Aorta (tissue), 5 donors: Measurements from ENCODE around the gene RNF103. TPM values are rescaled to one million over a fixed set of nuclear protein-coding genes. Genes with fewer than 3 reads are reported as not detected.

ENCODE experiments used
- ATAC-seq: fragments of 200-7000 bp; cut with Tn5 transposase; one replicate; pipeline ENCODE4 v1.9.1; 2022; ENCODE audit warnings: moderate library complexity; ENCODE audit not compliant: low FRiP score
- DNase-seq, 2 donors: peaks; one replicate each; pipeline ENCODE4 v3.0.0-alpha.2; 2020
- H3K27ac ChIP-seq, 2 donors: one replicate each; pipeline ENCODE4 v1.5.1; 2013; ENCODE audit warnings: low read length in 2 of 2, mild to moderate bottlenecking in 2 of 2, moderate library complexity in 2 of 2, control low read depth in 1 of 2, inconsistent platforms in 1 of 2, low read depth in 1 of 2
- H3K27me3 ChIP-seq, 2 donors: one replicate each; pipeline ENCODE4 v1.6.1; 2013; ENCODE audit warnings: control low read depth in 1 of 2, low read length in 1 of 2, mild to moderate bottlenecking in 1 of 2, moderate library complexity in 1 of 2; ENCODE audit not compliant: insufficient read depth in 2 of 2, control insufficient read depth in 1 of 2
- H3K36me3 ChIP-seq, 2 donors: one replicate each; pipeline ENCODE4 v1.6.1; 2013; ENCODE audit warnings: control low read depth in 1 of 2, low read length in 1 of 2, mild to moderate bottlenecking in 1 of 2; ENCODE audit not compliant: insufficient read depth in 2 of 2, control insufficient read depth in 1 of 2
- H3K4me1 ChIP-seq, 2 donors: one replicate each; pipeline ENCODE4 v1.6.1; 2013; ENCODE audit warnings: low read length in 2 of 2, control low read depth in 1 of 2, mild to moderate bottlenecking in 1 of 2, moderate library complexity in 1 of 2; ENCODE audit not compliant: insufficient read depth in 2 of 2, control insufficient read depth in 1 of 2
- H3K4me3 ChIP-seq, 2 donors: one replicate each; pipeline ENCODE4 v1.5.1; 2013; ENCODE audit warnings: low read length in 2 of 2, control low read depth in 1 of 2, mild to moderate bottlenecking in 1 of 2
- H3K9me3 ChIP-seq: one replicate; pipeline ENCODE4 v1.6.1; 2013; ENCODE audit warnings: mild to moderate bottlenecking, low read length; ENCODE audit not compliant: control insufficient read depth
- WGBS, 2 donors: extraction: QIAGEN DNeasy Blood & Tissue Kit; methylation state at CpG; one replicate each; pipeline ENCODE4 v1.1.7; 2013; 5-methylcytosine and 5-hydroxymethylcytosine counted together
- intact Hi-C, 2 donors: fragments of 100-400 bp; cut with DNase I; formaldehyde crosslinking; loops; one replicate each; pipeline versions ENCODE4 v1.14.2 to v1.15.0; 2022
- polyA plus RNA-seq, 2 donors: library from polyadenylated mRNA; stranded (reverse); fragments of 200-250 nt; gene quantifications; one replicate each; pipeline ENCODE4 v1.2.3, GENCODE V29; 2013
- total RNA-seq, 2 donors: library from RNA; stranded (reverse); fragmentation: NEBNext Ultra II Directional; extraction: Animal tissue kit (Norgen Biotek cat#: 25700); gene quantifications; one replicate each; pipeline ENCODE4 v1.2.1, GENCODE V29; 2021
- donor health status: healthy with polysubstance abuse.
- donor health status: Bipolar disorder and iron deficiency.
- donor health status: DM: no; HTN: no; CAD: no.
- donor health status: DM: no; HTN: no; CAD: no.
- donor health status: DM: yes; HTN: yes; CAD: no.

RNF103 gene
- total and polyA plus RNA-seq, 4 donors, result 11.4 to 31.0 (median 28.3) TPM

DNA sequence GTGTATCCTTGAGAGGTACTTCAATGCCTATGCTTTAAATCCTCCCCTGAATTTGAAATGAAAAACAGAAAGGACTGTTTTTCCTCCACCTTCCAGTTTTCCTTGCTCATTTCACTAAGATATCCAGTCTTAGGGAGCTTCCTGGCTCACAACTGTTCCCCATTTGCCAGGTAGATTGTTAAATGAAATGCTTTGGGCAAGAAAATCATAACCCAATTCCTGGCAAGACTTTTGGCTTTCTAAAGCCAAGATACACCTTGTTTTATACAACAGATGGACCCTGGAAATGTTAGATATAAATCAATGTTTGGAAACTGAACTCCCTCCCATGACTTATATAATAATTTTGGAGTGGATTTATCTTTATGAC lies 56.9 kb downstream of the RNF103 start:
- Histone ChIP-seq H3K4me3 (no peak overlapping the region), H3K27me3 (no peaks in the 10 kb centered on the region), H3K27ac (no peak overlapping the region), H3K9me3 (no peaks in the 10 kb centered on the region), H3K36me3 (peaks cover 0 to 1% of the 10 kb centered on the region in 2 donors), H3K4me1 (no peaks in the 10 kb centered on the region)
- DNase-seq (no peak), ATAC-seq (no peak)
- intact Hi-C loops, result loop anchor here in 1 of 2 donors (10.0 kb wide), 1 partner anchor 342 kb away; no protein-coding TSS in a partner anchor

DNA sequence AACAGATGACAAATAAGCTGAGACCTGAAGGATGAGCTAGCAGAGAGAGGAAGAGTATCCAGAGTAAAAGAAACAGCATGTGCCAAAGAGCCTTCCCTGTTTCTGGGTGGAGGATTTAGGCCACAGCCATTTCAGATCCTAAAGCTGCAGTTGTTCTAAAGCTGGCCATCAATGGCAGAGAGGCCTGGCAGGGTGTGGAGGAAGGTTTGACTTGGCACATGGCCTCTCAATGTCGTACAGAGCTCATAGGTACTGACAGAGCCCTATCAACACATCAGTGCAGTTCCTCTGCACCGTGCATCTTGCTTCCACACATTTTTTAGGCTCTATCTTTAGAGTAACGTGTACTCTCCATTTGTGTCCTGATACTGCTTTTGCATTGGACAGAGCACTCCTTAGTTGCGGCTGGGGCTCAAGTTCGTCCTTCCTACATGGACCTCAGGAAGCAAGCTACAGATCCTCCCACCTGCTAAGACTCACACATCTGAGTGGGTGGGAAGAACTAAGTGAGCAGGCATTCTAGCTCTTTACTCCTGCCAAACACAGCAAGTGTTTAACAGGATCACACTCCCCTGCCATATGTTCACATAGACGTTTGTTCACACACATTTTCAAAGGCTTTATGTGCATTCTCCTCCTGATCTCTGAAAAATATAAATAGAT lies 57.4 kb downstream of the RNF103 start:
- Histone ChIP-seq H3K9me3 (no peaks in the 10 kb centered on the region), H3K4me1 (no peaks in the 10 kb centered on the region), H3K4me3 (no peak overlapping the region), H3K27ac (no peak overlapping the region), H3K36me3 (peaks cover 0 to 1% of the 10 kb centered on the region in 2 donors), H3K27me3 (no peaks in the 10 kb centered on the region)
- no peak for ATAC-seq
- DNase-seq, result no peak
- intact Hi-C loops, result loop anchor here in 1 of 2 donors (10.0 kb wide), 1 partner anchor 341 kb away; no protein-coding TSS in a partner anchor
- WGBS, 2 donors, result 48 to 50% methylated on average over 6 of the region's 6 CpGs

DNA sequence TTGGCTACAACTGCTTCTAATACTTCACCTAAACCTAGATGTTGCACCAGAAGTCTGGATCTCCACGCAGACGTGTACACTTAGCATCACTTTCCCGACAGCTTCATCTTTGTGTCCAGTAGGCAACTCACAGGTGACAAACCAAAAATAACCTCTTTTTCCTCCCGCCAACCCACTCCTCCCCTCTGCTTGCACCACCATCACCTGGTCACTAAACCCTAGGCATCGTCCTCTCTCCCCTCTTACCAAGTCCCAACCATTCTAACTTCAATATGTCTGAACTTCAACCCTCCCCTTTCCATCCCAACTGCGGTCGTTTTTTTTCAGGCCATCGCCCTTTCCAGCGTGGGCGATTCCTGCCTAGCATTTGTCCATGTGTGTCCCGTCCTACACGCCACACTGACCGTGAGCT lies 60.0 kb downstream of the RNF103 start:
- Histone ChIP-seq H3K27me3 (no peaks in the 10 kb centered on the region), H3K4me1 (peaks cover 0 to 6% of the 10 kb centered on the region in 2 donors), H3K4me3 (no peak overlapping the region), H3K9me3 (no peaks in the 10 kb centered on the region), H3K27ac (peak overlapping the region in 1 of 2 donors; percentile 25), H3K36me3 (peaks cover 1 to 2% of the 10 kb centered on the region in 2 donors)
- DNase-seq, result no peak
- 70 to 71% methylated on average over 13 of the region's 13 CpGs for WGBS, 2 donors
- peak; percentile 4 for ATAC-seq
- intact Hi-C loops, result loop anchor here in 1 of 2 donors (1.0 to 10.0 kb wide), 3 partner anchors 60 to 339 kb away; partner anchors contain the start of genes KDM3A and RNF103

DNA sequence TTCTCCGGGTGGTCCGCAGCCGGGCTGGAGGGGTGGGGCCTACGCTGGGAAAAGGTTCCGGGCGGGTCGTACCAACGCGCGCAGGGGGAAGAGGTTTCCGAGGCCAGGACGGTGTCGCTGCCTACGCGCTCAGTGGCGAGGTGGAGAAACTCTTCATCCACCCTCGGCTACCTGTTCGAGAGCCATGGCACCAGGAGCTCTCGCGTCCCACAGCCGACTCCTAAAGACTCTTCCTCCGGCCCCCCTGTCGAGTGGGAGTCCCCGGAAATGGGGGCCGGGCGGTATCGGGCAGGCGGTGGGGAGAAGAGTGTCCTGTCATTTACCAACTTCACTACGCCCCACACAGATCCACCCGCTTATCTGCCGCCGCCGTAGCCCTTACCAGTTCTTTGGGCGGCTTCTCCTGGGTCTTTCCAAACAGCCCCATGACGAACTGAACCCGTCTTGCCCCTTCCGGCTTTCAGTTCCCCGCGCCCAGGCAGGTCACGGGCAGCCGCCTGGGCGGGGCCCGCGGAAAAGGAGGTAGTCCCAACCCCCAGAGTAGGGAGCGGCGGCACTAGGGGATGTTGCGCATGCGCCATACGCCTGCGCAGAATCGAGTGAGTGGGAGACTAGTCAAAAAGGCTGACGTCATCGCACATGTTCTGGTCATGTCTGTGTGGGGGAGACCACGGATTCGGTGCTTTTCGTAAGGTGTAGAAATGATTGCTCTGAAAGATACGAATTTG lies 60.6 kb downstream of the RNF103 start, which contains the start of gene CHMP3:
CHMP3 (minus strand) TSS at position 522 of the 728 bp plus-strand sequence; CDS start at position 427, 95 bp downstream.
- DNase-seq (peak; percentile 98 to 99), ATAC-seq (peak; percentile 99)
- Histone ChIP-seq H3K4me1 (peaks cover 0 to 6% of the 10 kb centered on the region in 2 donors), H3K27ac (peak within 1 kb of the TSS; percentile 83 to 97), H3K36me3 (peaks cover 1 to 2% of the 10 kb centered on the region in 2 donors), H3K27me3 (no peaks in the 10 kb centered on the region), H3K9me3 (no peaks in the 10 kb centered on the region), H3K4me3 (peak within 1 kb of the TSS; percentile 66 to 90)
- intact Hi-C loops, result loop anchor here in 1 of 2 donors (1.0 to 10.0 kb wide), 3 partner anchors 60 to 338 kb away; partner anchors contain the start of genes KDM3A and RNF103
- 0% methylated on average over 56 to 57 of the region's 57 CpGs for WGBS, 2 donors

DNA sequence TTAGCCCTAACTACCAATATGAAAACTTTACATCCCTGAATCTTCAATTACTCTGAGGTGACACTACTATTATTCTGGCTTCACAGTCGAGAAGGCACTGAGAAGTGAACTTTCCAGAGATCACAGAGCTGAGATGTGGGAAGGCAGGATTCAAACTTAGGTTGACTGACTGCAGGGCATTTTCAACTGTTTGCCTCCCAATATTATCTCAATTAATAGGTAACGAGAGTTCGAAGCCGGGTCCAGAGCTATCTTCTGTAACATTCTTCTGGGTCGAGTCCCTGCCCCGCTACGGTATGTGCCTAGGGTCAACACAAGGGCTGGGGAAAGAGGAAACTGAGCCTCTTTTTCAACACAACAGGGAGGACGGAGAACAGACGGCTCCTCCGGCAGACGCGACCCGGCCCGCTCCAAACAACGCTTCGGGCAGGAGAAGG lies 61.2 kb downstream of the RNF103 start:
- Histone ChIP-seq H3K27me3 (no peaks in the 10 kb centered on the region), H3K4me3 (peak overlapping the region; percentile 66 to 90), H3K4me1 (peaks cover 0 to 6% of the 10 kb centered on the region in 2 donors), H3K9me3 (no peaks in the 10 kb centered on the region), H3K27ac (peak overlapping the region; percentile 83 to 97), H3K36me3 (peaks cover 1 to 2% of the 10 kb centered on the region in 2 donors)
- WGBS, 2 donors, result 0 to 1% methylated on average over 16 of the region's 16 CpGs
- DNase-seq (no peak), ATAC-seq (no peak)
- intact Hi-C loops, result loop anchor here in 1 of 2 donors (5.0 to 10.0 kb wide), 2 partner anchors 120 to 338 kb away; partner anchors contain the start of gene KDM3A

DNA sequence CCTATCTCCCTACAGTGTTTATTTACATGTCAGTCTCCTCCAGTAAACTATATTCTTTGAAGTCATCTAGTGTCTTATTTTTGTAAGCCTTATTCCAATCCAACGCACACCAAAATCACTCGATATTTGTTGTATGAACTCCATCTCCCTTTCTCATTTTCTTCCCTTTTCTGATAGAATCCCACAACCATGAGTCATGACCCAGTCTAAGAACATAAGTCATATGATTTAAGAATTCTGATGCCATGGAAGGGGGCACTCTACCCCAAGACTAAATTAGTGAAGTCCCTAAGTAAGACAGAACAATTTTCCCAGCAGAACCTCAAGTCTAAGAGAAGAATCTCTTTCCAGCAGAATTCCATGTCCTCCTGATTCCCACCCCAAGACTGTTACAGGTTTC lies 65.8 kb downstream of the RNF103 start:
- Histone ChIP-seq H3K4me1 (peaks cover 0 to 6% of the 10 kb centered on the region in 2 donors), H3K36me3 (peaks cover 0 to 2% of the 10 kb centered on the region in 2 donors), H3K27me3 (no peaks in the 10 kb centered on the region), H3K27ac (no peak overlapping the region), H3K9me3 (no peaks in the 10 kb centered on the region), H3K4me3 (no peak overlapping the region)
- intact Hi-C loops, result no loop called here
- DNase-seq (no peak), ATAC-seq (no peak)
- WGBS, 2 donors, result 91 to 94% methylated on average over 2 of the region's 2 CpGs

DNA sequence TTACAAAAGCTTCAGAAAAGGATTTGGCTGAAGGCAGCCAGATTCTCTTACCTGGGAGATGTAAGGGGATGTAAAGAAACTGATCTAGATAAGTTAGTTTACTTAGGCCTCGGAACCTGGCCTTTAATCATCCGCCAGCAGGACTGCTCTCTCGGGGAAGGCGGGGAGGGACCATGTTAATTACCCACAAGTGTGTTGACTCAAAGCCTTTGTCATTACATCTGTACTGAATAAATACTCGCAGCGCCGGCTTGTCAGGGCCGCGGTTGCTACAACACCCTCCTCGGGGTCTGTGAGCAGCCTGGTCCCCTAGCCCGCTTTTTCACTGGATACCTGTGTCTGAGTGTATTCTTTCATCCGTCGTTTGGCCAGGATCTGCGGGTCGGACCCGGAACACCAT lies 67.2 kb downstream of the RNF103 start:
- peaks cover 0 to 6% of the 10 kb centered on the region in 2 donors for H3K4me1 ChIP-seq
- 92 to 95% methylated on average over 16 of the region's 16 CpGs for WGBS, 2 donors
- no peak overlapping the region for H3K4me3 ChIP-seq

More for the DNA sequence above, 67.2 kb downstream of the RNF103 start:
- H3K36me3 ChIP-seq, result peaks cover 0 to 2% of the 10 kb centered on the region in 2 donors
- no peak overlapping the region for H3K27ac ChIP-seq
- DNase-seq, result no peak
- no peaks in the 10 kb centered on the region for H3K9me3 ChIP-seq
- no peaks in the 10 kb centered on the region for H3K27me3 ChIP-seq
- intact Hi-C loops, result no loop called here
- ATAC-seq, result no peak
